Activated CD8-positive, alpha-beta memory T cell treated with anti-CD3 and anti-CD28 coated beads, Interleukin-2, amount 50 U/mL, for 24 hours (primary cell): ENCODE measurements around the gene IL1RN.

ENCODE experiments used
- DNase-seq: peaks from one replicate; pipeline ENCODE4 v3.0.0-alpha.2; 2020; ENCODE audit errors: extremely low read depth

The IL1RN gene

GRCh38 chr2:113103277-113103676 lies 24.1 kb upstream of the IL1RN start:
- DNase-seq = no peak

GRCh38 chr2:113104054-113104611 lies 23.3 kb upstream of the IL1RN start:
- no peak for DNase-seq

- DNase-seq = peak; percentile 24
Observed at GRCh38 chr2:113105047-113105785, 22.2 kb upstream of the IL1RN start.

- DNase-seq = no peak
Observed at GRCh38 chr2:113111121-113111520, 16.3 kb upstream of the IL1RN start.

GRCh38 chr2:113111823-113112287 lies 15.5 kb upstream of the IL1RN start:
- no peak for DNase-seq

- DNase-seq = no peak
Observed at GRCh38 chr2:113112441-113112840, 15.0 kb upstream of the IL1RN start.

GRCh38 chr2:113112871-113113270 lies 14.5 kb upstream of the IL1RN start:
- no peak for DNase-seq

- no peak for DNase-seq
Observed at GRCh38 chr2:113113807-113114206, 13.6 kb upstream of the IL1RN start.

GRCh38 chr2:113114224-113114945 lies 13.0 kb upstream of the IL1RN start:
- no peak for DNase-seq

- DNase-seq = no peak
Observed at GRCh38 chr2:113114996-113115395, 12.4 kb upstream of the IL1RN start.

- DNase-seq = no peak
Observed at GRCh38 chr2:113116100-113116958, 11.1 kb upstream of the IL1RN start.

- DNase-seq = no peak
Observed at GRCh38 chr2:113117541-113118262, 9.7 kb upstream of the IL1RN start.

GRCh38 chr2:113118263-113118657 lies 9.1 kb upstream of the IL1RN start:
- no peak for DNase-seq

GRCh38 chr2:113119111-113119510 lies 8.3 kb upstream of the IL1RN start:
- DNase-seq = no peak

GRCh38 chr2:113120861-113121260 lies 6.5 kb upstream of the IL1RN start:
- no peak for DNase-seq

- no peak for DNase-seq
Observed at GRCh38 chr2:113122364-113122763, 5.0 kb upstream of the IL1RN start.

GRCh38 chr2:113123726-113124125 lies 3.7 kb upstream of the IL1RN start:
- DNase-seq = no peak

GRCh38 chr2:113124181-113124961 lies 3.0 kb upstream of the IL1RN start:
- no peak for DNase-seq

GRCh38 chr2:113124984-113125855 lies 2.2 kb upstream of the IL1RN start:
- DNase-seq = no peak
